Ovary (tissue), 9 donors: ENCODE measurements around the gene ATP13A4. TPM values are rescaled to one million over a fixed set of nuclear protein-coding genes. Genes with fewer than 3 reads are reported as not detected.

Source experiments
- DNase-seq, 5 donors: peaks; one replicate each; pipeline ENCODE4 v3.0.0-alpha.2; 2019 to 2020
- H3K27ac ChIP-seq, 2 donors: fragments of 200-600 bp; one replicate each; pipeline versions ENCODE4 v1.5.1 to v1.8.0; 2019 to 2022
- H3K27me3 ChIP-seq: fragments of 200-600 bp; one replicate; pipeline ENCODE4 v1.8.0; 2022
- H3K36me3 ChIP-seq: fragments of 200-600 bp; sonication (generic); one replicate; pipeline ENCODE4 v1.5.1; 2019
- H3K4me1 ChIP-seq: one replicate; pipeline ENCODE4 v1.8.1; 2013; ENCODE audit warnings: mild to moderate bottlenecking, moderate library complexity; ENCODE audit not compliant: insufficient read depth
- H3K4me3 ChIP-seq: fragments of 200-600 bp; sonication (generic); one replicate; pipeline ENCODE4 v1.5.1; 2017
- H3K9me3 ChIP-seq, 2 donors: fragments of 200-600 bp in 1 of 2; sonication (generic) in 1 of 2; one replicate each; pipeline versions ENCODE4 v1.5.1 to v1.8.1; 2013 to 2019; ENCODE audit warnings: mild to moderate bottlenecking in 1 of 2, moderate library complexity in 1 of 2
- EP300 ChIP-seq: sonication (generic); formaldehyde crosslinking; IDR thresholded peaks from one replicate; pipeline ENCODE4 v1.6.1; 2017; ENCODE audit warnings: antibody characterized with exemption
- POLR2A ChIP-seq: fragments of 450-650 bp; IDR thresholded peaks from one replicate; pipeline ENCODE4 v1.6.1; 2017; ENCODE audit warnings: antibody characterized with exemption, mild to moderate bottlenecking, moderate library complexity
- WGBS, 3 donors: extraction: QIAGEN DNeasy Blood & Tissue Kit in 1 of 3; methylation state at CpG; one replicate each; pipeline versions ENCODE4 v1.1.5 to v1.1.7; 2013 to 2017; 5-methylcytosine and 5-hydroxymethylcytosine counted together
- intact Hi-C, 4 donors: fragments of 100-400 bp; cut with DNase I; formaldehyde crosslinking; loops; one replicate each; pipeline versions ENCODE4 v1.11.0 to v1.15.1; 2022 to 2023
- polyA plus RNA-seq, 2 donors: library from polyadenylated mRNA; stranded (reverse); fragments of 200-250 nt in 1 of 2; fragments of 350-450 nt in 1 of 2; fragmentation: Illumina TruSeq in 1 of 2; extraction: RNeasy Lipid Tissue Mini Kit (QIAGEN cat#74804) in 1 of 2; gene quantifications; one replicate each; pipeline ENCODE4 v1.2.3, GENCODE V29; 2013 to 2014
- total RNA-seq, 7 donors: library from RNA; depleted of rRNA in 2 of 7; stranded (reverse); fragments of >200 nt in 2 of 7; fragmentation: NEBNext Ultra II Directional in 3 of 7; extraction: Animal tissue kit (Norgen Biotek cat#: 25700) in 3 of 7; gene quantifications; one replicate each; pipeline versions ENCODE4 v1.1.0 to v1.2.4, GENCODE V29; 2016 to 2023
- TF ChIP-seq, protein P1 (sequence below), 3 donors: fragments of 450-650 bp in 2 of 3; fragments of 200-600 bp in 1 of 3; IDR thresholded peaks; one replicate each; pipeline versions ENCODE4 v1.5.1 to v1.8.0; 2016 to 2022; ENCODE audit warnings: antibody characterized with exemption in 3 of 3, mild to moderate bottlenecking in 1 of 3
- donor health status: DM: no; HTN: no; CAD: no; lungs with moderate emphysema.
- donor health status: DM: no; HTN: no; CAD: no.
- donor health status: Bipolar disorder and iron deficiency.
- donor health status: DM: yes; HTN: yes; CAD: no.
- donor health status: DM: no; HTN: no; CAD: no.
- donor health status: DM: yes; HTN: yes; CAD: no.

Gene ATP13A4
- total and polyA plus RNA-seq, 9 donors = 0.27 to 17.5 (median 0.51) TPM

DNA sequence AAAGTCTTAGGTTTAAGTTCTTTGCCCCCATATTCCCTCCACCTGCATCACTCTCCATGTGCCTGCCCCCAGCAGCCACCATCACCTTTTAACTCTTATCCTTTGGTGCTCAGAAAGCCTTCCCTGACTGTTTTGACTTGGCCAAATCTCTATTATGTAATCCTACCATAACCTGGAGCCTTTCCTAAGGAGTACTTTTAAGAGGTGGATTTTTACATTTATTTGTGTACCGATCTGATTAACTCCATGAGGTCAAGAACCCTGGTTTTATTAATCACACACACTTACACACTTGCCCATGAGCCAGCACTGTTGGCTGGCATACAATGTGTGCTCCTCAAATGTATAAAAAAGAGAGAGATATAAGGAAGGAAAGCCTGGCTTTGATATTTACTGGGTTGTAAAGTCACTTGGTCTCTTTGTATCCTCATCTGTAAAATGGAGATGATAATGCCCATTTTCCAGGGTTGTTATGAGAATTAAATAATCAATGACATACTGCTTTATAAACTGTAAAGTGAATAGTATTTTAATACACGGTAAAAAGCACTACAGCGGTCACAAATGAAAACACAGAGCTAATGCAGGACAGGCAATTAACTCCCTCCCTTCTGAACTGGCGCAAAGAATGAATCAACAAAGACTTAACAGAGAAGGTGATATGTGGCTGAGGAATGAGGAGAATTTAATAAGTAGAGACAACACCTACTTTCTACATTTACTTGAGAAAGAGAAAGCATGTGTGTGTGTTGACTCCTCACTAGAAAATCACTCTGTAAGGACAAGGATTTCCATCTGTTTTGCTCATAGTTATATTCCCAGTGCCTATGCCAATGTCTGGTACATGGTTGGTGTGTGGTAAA is 45.4 kb downstream of the ATP13A4 start:
- Histone ChIP-seq H3K4me1 (no peaks in the 10 kb centered on the region), H3K4me3 (no peak overlapping the region), H3K9me3 (no peaks in the 10 kb centered on the region), H3K36me3 (no peaks in the 10 kb centered on the region), H3K27me3 (no peaks in the 10 kb centered on the region), H3K27ac (no peak overlapping the region)
- TF ChIP-seq EP300 (no peak), POLR2A (no peak)
- TF ChIP-seq, protein P1, sequence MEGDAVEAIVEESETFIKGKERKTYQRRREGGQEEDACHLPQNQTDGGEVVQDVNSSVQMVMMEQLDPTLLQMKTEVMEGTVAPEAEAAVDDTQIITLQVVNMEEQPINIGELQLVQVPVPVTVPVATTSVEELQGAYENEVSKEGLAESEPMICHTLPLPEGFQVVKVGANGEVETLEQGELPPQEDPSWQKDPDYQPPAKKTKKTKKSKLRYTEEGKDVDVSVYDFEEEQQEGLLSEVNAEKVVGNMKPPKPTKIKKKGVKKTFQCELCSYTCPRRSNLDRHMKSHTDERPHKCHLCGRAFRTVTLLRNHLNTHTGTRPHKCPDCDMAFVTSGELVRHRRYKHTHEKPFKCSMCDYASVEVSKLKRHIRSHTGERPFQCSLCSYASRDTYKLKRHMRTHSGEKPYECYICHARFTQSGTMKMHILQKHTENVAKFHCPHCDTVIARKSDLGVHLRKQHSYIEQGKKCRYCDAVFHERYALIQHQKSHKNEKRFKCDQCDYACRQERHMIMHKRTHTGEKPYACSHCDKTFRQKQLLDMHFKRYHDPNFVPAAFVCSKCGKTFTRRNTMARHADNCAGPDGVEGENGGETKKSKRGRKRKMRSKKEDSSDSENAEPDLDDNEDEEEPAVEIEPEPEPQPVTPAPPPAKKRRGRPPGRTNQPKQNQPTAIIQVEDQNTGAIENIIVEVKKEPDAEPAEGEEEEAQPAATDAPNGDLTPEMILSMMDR (IDR thresholded peaks at IDR 0.05) = no peak
- WGBS, 3 donors = 67 to 74% (median 69%) methylated on average over 4 of the region's 4 CpGs
- DNase-seq = no peak
- intact Hi-C loops = no loop called here

DNA sequence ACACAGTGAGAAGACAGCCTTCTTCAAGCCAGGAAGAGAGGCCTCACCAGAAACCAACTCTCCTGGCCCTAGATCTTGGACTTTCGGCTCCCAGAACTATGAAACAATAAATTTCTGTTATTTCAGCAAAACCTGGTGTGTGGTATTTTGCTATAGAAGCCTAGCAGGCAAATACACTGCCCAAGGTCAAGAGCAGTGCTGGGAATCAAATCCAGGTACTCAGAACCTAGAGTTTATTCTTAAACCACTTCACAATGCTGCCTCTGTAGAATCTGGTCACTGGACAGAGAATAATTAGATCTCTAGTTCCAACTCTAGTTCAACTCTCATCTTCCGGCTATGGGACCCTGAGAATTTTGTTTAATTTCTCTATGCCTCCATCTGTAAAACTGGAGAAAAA is 46.6 kb downstream of the ATP13A4 start:
- Histone ChIP-seq H3K27ac (no peak overlapping the region), H3K27me3 (no peaks in the 10 kb centered on the region), H3K9me3 (no peaks in the 10 kb centered on the region), H3K4me3 (no peak overlapping the region), H3K4me1 (no peaks in the 10 kb centered on the region), H3K36me3 (no peaks in the 10 kb centered on the region)
- WGBS, 3 donors = 80 to 93% (median 86%) methylated on average over 2 of the region's 2 CpGs
- intact Hi-C loops = no loop called here
- TF ChIP-seq EP300 (no peak), POLR2A (no peak)
- TF ChIP-seq, protein P1 (IDR thresholded peaks at IDR 0.05) = no peak
- no peak for DNase-seq

DNA sequence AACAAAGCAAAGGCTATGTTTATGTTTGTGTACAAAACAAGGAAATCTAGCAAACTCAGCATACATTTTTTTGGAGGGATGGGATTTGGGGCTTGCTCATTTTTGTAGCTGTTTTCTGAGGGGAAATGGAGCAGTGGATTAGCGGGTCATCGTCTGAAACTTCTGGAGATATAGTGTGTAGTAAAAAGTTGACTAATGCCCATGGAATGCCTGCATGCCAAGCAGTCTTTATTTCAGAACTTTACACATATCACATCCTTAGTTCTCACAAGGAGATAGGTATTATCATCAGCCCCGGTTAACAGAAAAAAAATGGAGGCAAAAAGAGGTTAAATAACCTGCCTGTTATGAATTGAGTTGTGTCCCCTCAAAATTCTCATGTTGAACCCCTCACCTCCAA is 47.1 kb downstream of the ATP13A4 start:
- DNase-seq = no peak
- TF ChIP-seq POLR2A = no peak
- TF ChIP-seq, protein P1 (IDR thresholded peaks at IDR 0.05) = no peak
- no peak for TF ChIP-seq EP300
- Histone ChIP-seq H3K27me3 (no peaks in the 10 kb centered on the region), H3K36me3 (no peaks in the 10 kb centered on the region), H3K27ac (no peak overlapping the region), H3K4me3 (no peak overlapping the region), H3K4me1 (no peaks in the 10 kb centered on the region), H3K9me3 (no peaks in the 10 kb centered on the region)
- WGBS, 3 donors = 80 to 85% (median 84%) methylated on average over 3 of the region's 3 CpGs
- intact Hi-C loops = no loop called here

DNA sequence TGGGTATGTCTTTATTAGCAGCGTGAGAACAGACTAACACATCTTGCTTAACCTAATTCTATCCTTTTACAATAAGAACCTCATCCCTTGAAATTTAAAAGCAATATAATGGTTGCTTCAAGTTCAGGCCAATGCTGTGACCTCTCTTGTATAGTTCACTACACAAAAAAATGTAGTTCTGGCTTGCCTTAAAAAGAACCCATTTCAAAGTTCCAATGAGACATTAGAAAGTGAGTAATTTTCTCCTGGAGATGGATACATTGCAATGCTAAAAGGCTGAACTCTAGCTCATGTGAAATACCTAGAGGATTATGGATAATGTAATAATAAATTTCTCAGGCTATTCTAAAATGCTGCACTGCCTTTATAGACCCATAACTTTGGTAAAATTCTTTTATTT is 47.8 kb downstream of the ATP13A4 start:
- Histone ChIP-seq H3K27ac (no peak overlapping the region), H3K27me3 (no peaks in the 10 kb centered on the region), H3K4me1 (no peaks in the 10 kb centered on the region), H3K9me3 (no peaks in the 10 kb centered on the region), H3K4me3 (no peak overlapping the region), H3K36me3 (no peaks in the 10 kb centered on the region)
- WGBS, 3 donors = 76 to 92% (median 82%) methylated on average over 1 of the region's 1 CpG
- no peak for DNase-seq
- intact Hi-C loops = no loop called here
- TF ChIP-seq EP300 (no peak), POLR2A (no peak)
- TF ChIP-seq, protein P1 (IDR thresholded peaks at IDR 0.05) = no peak
